Mesenchymal stem cell (in vitro differentiated cells and primary cell): Measurements from ENCODE around the gene DCLRE1C. TPM values are rescaled to one million over a fixed set of nuclear protein-coding genes. Genes with fewer than 3 reads are reported as not detected.
"Not testable (repeated sequence)": the region's sequence is repeated elsewhere in the genome, so short reads cannot be mapped to it uniquely, and the experiment has no call there.

Experiments
- DNase-seq: peaks from one replicate; pipeline ENCODE4 v3.0.0-alpha.2; 2013
- H2AFZ ChIP-seq: one replicate; pipeline ENCODE4 v1.6.1; 2013; ENCODE audit warnings: low read depth, mild to moderate bottlenecking, control low read depth, inconsistent platforms, low read length, moderate library complexity
- H2AK5ac ChIP-seq: 2 replicates; pipeline ENCODE4 v1.6.1; 2013; ENCODE audit warnings: low read length, moderate library complexity, mild to moderate bottlenecking, inconsistent platforms; ENCODE audit not compliant: severe bottlenecking
- H2BK120ac ChIP-seq: one replicate; pipeline ENCODE4 v1.6.1; 2013; ENCODE audit warnings: low read depth, mild to moderate bottlenecking, inconsistent platforms, low read length, moderate library complexity
- H2BK12ac ChIP-seq, 2 experiments: one replicate each; pipeline ENCODE4 v1.6.1; 2013; ENCODE audit warnings: inconsistent platforms in 2 of 2, low read length in 2 of 2, mild to moderate bottlenecking in 2 of 2, moderate library complexity in 2 of 2, control low read depth in 1 of 2
- H2BK15ac ChIP-seq: one replicate; pipeline ENCODE4 v1.6.1; 2013; ENCODE audit warnings: mild to moderate bottlenecking, low read depth, inconsistent platforms; ENCODE audit not compliant: poor library complexity, severe bottlenecking
- H2BK5ac ChIP-seq: 2 replicates; pipeline ENCODE4 v1.6.1; 2013; ENCODE audit warnings: low read depth, mild to moderate bottlenecking, low read length, control low read depth, inconsistent platforms; ENCODE audit not compliant: poor library complexity, severe bottlenecking
- H3K14ac ChIP-seq, 2 experiments: one replicate each; pipeline ENCODE4 v1.6.1; 2013; ENCODE audit warnings: inconsistent platforms in 2 of 2, low read length in 2 of 2, control low read depth in 1 of 2, mild to moderate bottlenecking in 1 of 2, moderate library complexity in 1 of 2
- H3K18ac ChIP-seq, 2 experiments: one replicate each; pipeline ENCODE4 v1.6.1; 2013; ENCODE audit warnings: inconsistent platforms in 2 of 2, low read length in 2 of 2, control low read depth in 1 of 2, low read depth in 1 of 2, mild to moderate bottlenecking in 1 of 2
- H3K23ac ChIP-seq, 2 experiments: one replicate each; pipeline ENCODE4 v1.6.1; 2013; ENCODE audit warnings: inconsistent platforms in 2 of 2, low read length in 2 of 2, mild to moderate bottlenecking in 2 of 2, moderate library complexity in 2 of 2, control low read depth in 1 of 2
- H3K27ac ChIP-seq: 2 replicates; pipeline ENCODE4 v1.5.1; 2013; ENCODE audit warnings: mild to moderate bottlenecking, moderate library complexity, low read length, control low read depth, inconsistent platforms; ENCODE audit not compliant: poor library complexity, severe bottlenecking
- H3K27me3 ChIP-seq, 2 experiments: 2 replicates each; pipeline versions ENCODE4 v1.6.1 to v1.7.0; 2013; ENCODE audit warnings: low read length in 2 of 2, mild to moderate bottlenecking in 2 of 2, moderate library complexity in 2 of 2, control low read depth in 1 of 2, inconsistent platforms in 1 of 2; ENCODE audit not compliant: control insufficient read depth in 1 of 2, insufficient read depth in 1 of 2
- H3K36me3 ChIP-seq, 2 experiments: 2 replicates each; pipeline versions ENCODE4 v1.6.1 to v1.7.0; 2013; ENCODE audit warnings: low read length in 2 of 2, control low read depth in 1 of 2, inconsistent platforms in 1 of 2, low read depth in 1 of 2, mild to moderate bottlenecking in 1 of 2; ENCODE audit not compliant: insufficient read depth in 2 of 2, control insufficient read depth in 1 of 2
- H3K4ac ChIP-seq, 2 experiments: one replicate each; pipeline ENCODE4 v1.6.1; 2013; ENCODE audit warnings: inconsistent platforms in 2 of 2, low read length in 2 of 2, mild to moderate bottlenecking in 2 of 2, moderate library complexity in 2 of 2, control low read depth in 1 of 2, low read depth in 1 of 2
- H3K4me1 ChIP-seq: 2 replicates; pipeline ENCODE4 v1.6.1; 2013; ENCODE audit warnings: low read depth, low read length, control low read depth; ENCODE audit not compliant: control insufficient read depth, insufficient read depth
- H3K4me2 ChIP-seq: 2 replicates; pipeline ENCODE4 v1.6.1; 2013; ENCODE audit warnings: low read length, mild to moderate bottlenecking, inconsistent platforms; ENCODE audit not compliant: poor library complexity, severe bottlenecking
- H3K4me3 ChIP-seq, 2 experiments: 2 replicates each; pipeline versions ENCODE4 v1.5.1 to v1.7.0; 2013; ENCODE audit warnings: low read length in 2 of 2, mild to moderate bottlenecking in 2 of 2, control low read depth in 1 of 2, low read depth in 1 of 2; ENCODE audit not compliant: insufficient read depth in 1 of 2
- H3K79me1 ChIP-seq: replicated peaks from 2 replicates; pipeline ENCODE4 v1.6.1; 2013; ENCODE audit warnings: mild to moderate bottlenecking, control low read depth, low read length, inconsistent platforms; ENCODE audit not compliant: poor library complexity, severe bottlenecking
- H3K9ac ChIP-seq: 2 replicates; pipeline ENCODE4 v1.7.0; 2013; ENCODE audit warnings: mild to moderate bottlenecking, low read length, moderate library complexity
- H3K9me3 ChIP-seq: 2 replicates; pipeline ENCODE4 v1.7.0; 2013; ENCODE audit warnings: mild to moderate bottlenecking, low read length; ENCODE audit not compliant: control insufficient read depth
- H4K8ac ChIP-seq: one replicate; pipeline ENCODE4 v1.6.1; 2013; ENCODE audit warnings: inconsistent platforms, mild to moderate bottlenecking, low read length, moderate library complexity
- H4K91ac ChIP-seq: one replicate; pipeline ENCODE4 v1.6.1; 2013; ENCODE audit warnings: mild to moderate bottlenecking, low read length, inconsistent platforms
- WGBS: methylation state at CpG from one replicate; pipeline ENCODE4 v1.1.7; 2013; ENCODE audit warnings: mixed read lengths; 5-methylcytosine and 5-hydroxymethylcytosine counted together
- polyA plus RNA-seq, 2 experiments: library from polyadenylated mRNA; stranded (reverse); fragments of 200-250 nt; gene quantifications; one replicate each; pipeline ENCODE4 v1.2.3, GENCODE V29; 2013

Gene DCLRE1C
- polyA plus RNA-seq (2013, experiment 1 of 2), result 6.4 TPM
- 6.6 TPM for polyA plus RNA-seq (2013, experiment 2 of 2)

DNA sequence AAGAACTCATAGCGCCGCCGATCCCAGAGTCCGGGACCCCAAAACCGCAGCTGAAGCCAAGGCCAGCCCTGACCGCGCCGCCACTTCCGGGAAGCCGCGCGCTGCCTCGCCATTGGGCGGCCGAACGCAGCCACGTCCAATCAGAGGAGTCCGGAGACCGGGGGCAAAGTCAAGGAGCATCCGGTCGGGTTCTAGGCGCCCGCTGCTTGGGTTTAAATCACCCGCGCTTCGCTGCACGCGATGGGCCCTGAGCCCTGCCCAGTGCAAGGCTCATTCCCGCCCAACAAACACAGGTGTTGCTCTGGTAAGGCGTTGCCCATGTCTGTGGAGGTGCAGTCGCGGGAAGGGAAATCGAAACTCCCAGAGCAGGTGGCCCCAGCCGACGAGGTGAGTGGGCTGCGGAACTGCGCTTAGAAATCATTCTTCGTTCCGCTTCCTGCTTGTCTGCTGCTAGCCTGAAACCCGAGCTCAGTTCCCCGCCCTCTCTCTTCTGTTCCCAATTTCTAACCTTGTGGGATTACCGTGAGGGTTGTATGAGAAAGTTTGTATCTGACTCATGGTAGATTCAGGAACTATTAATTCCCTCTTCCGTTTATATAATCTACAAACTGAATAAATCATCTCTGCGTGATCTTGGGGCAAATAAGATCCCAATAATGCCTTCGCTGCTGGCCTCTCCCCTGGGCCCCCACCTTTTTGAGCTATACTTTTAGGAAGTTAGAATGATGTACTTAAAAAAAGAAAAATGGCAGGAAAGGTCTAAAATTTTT, at the start of gene DCLRE1C:
Gene DCLRE1C, minus strand, starts transcription at position 96 of the 770 bp plus-strand sequence. Its CDS starts 86 bp downstream, at position 10.
- peak within 1 kb of the TSS; percentile 61 to 97 for H3K18ac ChIP-seq
- H3K36me3 ChIP-seq, result peaks cover 0 to 7% of the 10 kb centered on the region in 2 experiments
- peaks cover 12% of the 10 kb centered on the region for H3K79me1 ChIP-seq
- peak within 1 kb of the TSS; percentile 29 for H2BK15ac ChIP-seq
- H3K4me1 ChIP-seq, result peaks cover 11% of the 10 kb centered on the region
- H2BK120ac ChIP-seq, result no peak within 1 kb of the TSS
- H3K23ac ChIP-seq, result no peak within 1 kb of the TSS
- peak within 1 kb of the TSS in 1 of 2 experiments; percentile 97 for H3K14ac ChIP-seq
- peak within 1 kb of the TSS; percentile 96 for H3K4me2 ChIP-seq
- H3K4me3 ChIP-seq, result peak within 1 kb of the TSS; percentile 82 to 84
- peak; percentile 93 for DNase-seq
- peak within 1 kb of the TSS; percentile 93 for H3K27ac ChIP-seq
- H2AFZ ChIP-seq, result peak within 1 kb of the TSS; percentile 99
- peak within 1 kb of the TSS; percentile 89 for H4K8ac ChIP-seq
- WGBS, result under 1% methylated on average over 33 of the region's 45 CpGs
- peak within 1 kb of the TSS in 1 of 2 experiments; percentile 67 for H3K4ac ChIP-seq
- peak within 1 kb of the TSS in 1 of 2 experiments; percentile 92 for H2BK12ac ChIP-seq
- H4K91ac ChIP-seq, result peak within 1 kb of the TSS; percentile 85
- H2AK5ac ChIP-seq, result no peak within 1 kb of the TSS
- no peaks in the 10 kb centered on the region for H3K9me3 ChIP-seq
- H2BK5ac ChIP-seq, result peak within 1 kb of the TSS; percentile 53
- H3K9ac ChIP-seq, result peak within 1 kb of the TSS; percentile 93
- no peaks in the 10 kb centered on the region for H3K27me3 ChIP-seq

DNA sequence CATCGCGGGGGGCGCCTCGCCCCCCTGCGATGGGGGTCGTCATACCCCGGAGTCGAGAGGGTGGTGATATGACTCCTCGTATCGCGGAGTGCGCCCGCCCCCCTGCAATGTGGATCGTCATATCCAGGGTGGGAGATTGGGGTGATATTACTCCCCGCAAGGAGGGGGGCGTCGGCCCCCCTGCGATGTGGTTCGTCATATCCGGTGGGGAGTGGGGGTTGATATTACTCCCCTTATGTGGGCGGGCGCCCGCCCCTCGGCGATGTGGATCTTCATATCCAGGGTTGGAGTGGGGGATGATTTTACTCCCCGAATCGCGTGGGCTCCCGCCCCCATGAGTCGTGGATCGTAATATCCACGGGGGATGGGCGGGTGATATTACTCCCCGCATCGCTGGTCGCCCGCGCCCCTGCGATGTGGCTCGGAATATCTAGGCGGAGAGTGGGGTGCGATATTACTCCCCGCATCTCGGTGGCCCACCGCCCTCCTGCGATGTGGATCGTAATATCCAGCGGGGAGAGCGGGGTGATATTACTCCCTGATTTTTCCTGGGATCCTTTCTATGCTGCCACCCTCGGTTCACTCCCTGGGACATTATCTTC, 42.2 kb upstream of the DCLRE1C start:
- no peak overlapping the region for H2BK12ac ChIP-seq
- H2AK5ac ChIP-seq, result no peak overlapping the region
- H3K4me1 ChIP-seq, result no peaks in the 10 kb centered on the region
- H3K4me2 ChIP-seq, result no peak overlapping the region
- no peak overlapping the region for H3K27ac ChIP-seq
- H3K4ac ChIP-seq, result no peak overlapping the region
- no peak overlapping the region for H2BK120ac ChIP-seq
- H3K4me3 ChIP-seq, result no peak overlapping the region
- no peak for DNase-seq
- 93% methylated on average over 49 of the region's 50 CpGs for WGBS
- H3K9ac ChIP-seq, result no peak overlapping the region
- H3K23ac ChIP-seq, result no peak overlapping the region
- no peak overlapping the region for H2BK5ac ChIP-seq
- no peak overlapping the region for H3K14ac ChIP-seq
- H2AFZ ChIP-seq, result no peak overlapping the region
- H2BK15ac ChIP-seq, result no peak overlapping the region
- H4K91ac ChIP-seq, result no peak overlapping the region
- H3K18ac ChIP-seq, result no peak overlapping the region
- H3K27me3 ChIP-seq, result no peaks in the 10 kb centered on the region
- H3K79me1 ChIP-seq, result no peaks in the 10 kb centered on the region
- no peaks in the 10 kb centered on the region for H3K36me3 ChIP-seq
- no peaks in the 10 kb centered on the region for H3K9me3 ChIP-seq
- H4K8ac ChIP-seq, result no peak overlapping the region

DNA sequence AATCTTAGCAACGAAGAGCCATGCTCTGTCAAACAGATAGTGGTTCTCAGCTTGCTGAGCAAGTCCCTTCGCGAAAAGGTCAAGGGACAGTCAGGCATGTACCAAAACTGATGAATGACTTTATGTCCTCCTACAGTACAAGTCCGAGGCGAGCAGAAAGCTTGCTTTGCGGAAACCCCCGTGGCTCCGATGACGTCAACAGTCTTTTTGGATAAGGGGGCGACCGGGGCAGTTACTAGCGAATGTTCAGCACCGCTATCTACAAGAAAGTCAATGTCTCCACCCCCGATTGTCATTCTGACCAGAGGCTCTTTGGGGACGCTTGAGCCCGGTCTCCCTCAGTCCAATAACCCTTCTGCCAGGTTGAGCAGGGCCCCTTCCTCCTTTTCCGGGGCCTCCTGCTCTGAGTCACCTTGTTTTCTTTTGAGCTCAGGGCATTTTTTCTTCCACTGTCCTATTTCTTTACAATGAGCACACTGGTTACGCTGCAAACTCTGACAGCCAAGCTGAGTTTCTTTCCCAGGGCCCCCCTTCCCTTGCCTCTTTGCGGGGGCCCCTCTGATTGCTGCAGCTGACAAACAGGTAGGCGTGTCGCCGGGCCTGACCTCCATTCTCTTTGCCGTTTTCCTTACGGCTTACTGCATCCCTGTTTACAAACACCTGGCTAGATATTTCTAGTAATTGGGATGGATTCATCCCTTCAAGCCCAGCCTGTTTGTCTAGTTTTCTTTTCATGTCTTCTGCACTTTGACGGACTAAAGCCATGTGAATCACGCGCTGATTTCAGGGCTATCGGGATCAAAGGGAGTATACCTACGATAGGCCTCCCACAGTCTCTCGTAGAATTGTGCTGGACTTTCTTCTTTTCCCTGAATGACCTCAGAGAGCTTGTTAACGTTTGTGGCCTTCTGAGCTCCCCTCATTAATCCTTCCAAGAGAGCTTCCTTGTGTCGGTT, 39.9 kb upstream of the DCLRE1C start:
- H3K79me1 ChIP-seq, H2BK5ac ChIP-seq, H3K18ac ChIP-seq, H3K4me1 ChIP-seq, H3K4me2 ChIP-seq, H3K27me3 ChIP-seq, H3K23ac ChIP-seq, DNase-seq, H3K9me3 ChIP-seq, H2AK5ac ChIP-seq, H2AFZ ChIP-seq, H2BK15ac ChIP-seq, H3K27ac ChIP-seq, H4K91ac ChIP-seq, H3K14ac ChIP-seq, H3K4ac ChIP-seq, H3K4me3 ChIP-seq, H3K36me3 ChIP-seq, H3K9ac ChIP-seq, H2BK12ac ChIP-seq, H2BK120ac ChIP-seq, H4K8ac ChIP-seq: not testable (repeated sequence)
- 86% methylated on average over 32 of the region's 32 CpGs for WGBS
